Measurements from ENCODE around the gene CDH6.

- TF ChIP-seq CTCF (IDR thresholded peaks at IDR 0.05; ENCODE audit: insufficient read depth, low read depth, low read length) (no peak), EZH2 (IDR thresholded peaks at IDR 0.05; ENCODE audit: insufficient read depth, low read length) (no peak)
Observed at GRCh38 chr5:31346896-31347551, 153.5 kb downstream of the CDH6 start.
